NCI-H1092 treated with DMSO at 0.1 percent for 48 hours (cell line): ENCODE data around the gene SH2D2A.
"Not testable (repeated sequence)": the region's sequence is repeated elsewhere in the genome, so short reads cannot be mapped to it uniquely, and the experiment has no call there.

ENCODE experiments used
- DNase-seq: peaks from one replicate; lab custom pipeline; 2025; lab: John Stamatoyannopoulos, UW

The SH2D2A gene

DNA sequence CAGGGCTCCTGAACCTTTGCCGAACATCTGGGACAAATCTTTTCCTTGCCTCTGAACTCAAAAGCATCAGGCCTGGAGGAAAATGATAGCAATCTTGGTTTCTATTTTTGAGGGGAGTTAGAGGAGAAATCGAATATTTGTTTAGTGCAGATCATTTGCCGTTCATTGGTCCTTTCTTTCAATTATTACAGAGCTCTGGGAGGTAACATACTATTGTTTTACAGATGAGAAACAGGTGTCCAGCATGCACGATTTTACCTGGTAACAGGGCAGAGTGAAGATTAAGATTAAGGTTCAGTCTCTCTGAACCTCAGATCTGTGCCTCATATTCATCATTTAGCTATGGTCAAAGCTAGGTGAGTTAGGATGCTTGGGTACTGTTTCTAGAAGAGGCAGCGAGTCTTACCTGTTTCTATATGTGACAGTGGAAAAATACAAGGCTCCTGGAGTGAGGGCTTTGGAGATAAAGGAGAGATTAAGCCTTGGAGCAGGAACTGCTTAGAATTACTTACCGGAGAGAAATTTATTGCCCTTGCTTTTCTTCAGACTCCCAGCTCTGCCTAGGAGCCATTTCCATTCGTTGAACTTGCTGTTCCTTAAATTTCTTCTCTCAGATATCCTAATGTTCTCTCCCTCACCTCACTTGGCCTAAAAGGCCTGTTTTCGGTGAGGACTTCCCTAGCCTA, 47.9 kb downstream of the SH2D2A start:
- DNase-seq = no peak

DNA sequence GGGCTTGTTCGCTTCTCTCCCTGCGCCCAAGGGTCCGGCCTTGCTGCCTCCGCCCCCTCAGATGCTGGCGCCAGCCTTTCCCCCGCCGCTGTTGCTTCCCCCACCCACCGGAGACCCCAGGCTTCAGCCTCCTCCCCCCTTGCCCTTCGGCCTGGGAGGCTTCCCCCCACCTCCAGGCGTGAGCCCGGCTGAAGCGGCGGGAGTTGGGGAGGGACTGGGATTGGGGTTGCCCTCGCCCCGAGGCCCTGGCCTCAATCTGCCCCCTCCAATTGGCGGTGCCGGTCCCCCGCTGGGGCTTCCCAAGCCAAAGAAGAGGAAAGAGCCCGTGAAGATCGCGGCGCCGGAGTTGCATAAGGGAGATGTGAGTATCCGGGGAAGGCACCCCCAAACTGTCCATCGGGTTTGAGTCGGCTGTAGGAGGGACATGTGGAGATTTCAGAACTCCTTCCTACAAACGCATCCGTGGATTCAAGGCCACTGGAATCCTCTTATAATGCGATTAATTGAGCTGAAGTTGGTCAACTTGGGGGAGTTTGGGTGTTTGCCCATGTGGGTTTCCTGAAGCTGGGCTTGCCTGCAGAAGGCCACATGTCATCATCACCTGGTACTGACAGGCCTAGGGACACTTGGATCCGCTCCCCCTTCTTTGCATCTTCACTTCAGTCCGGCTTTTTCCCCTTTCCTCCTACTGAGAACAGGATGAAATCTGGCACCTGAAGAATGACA, 48.6 kb downstream of the SH2D2A start:
- DNase-seq = no peak

DNA sequence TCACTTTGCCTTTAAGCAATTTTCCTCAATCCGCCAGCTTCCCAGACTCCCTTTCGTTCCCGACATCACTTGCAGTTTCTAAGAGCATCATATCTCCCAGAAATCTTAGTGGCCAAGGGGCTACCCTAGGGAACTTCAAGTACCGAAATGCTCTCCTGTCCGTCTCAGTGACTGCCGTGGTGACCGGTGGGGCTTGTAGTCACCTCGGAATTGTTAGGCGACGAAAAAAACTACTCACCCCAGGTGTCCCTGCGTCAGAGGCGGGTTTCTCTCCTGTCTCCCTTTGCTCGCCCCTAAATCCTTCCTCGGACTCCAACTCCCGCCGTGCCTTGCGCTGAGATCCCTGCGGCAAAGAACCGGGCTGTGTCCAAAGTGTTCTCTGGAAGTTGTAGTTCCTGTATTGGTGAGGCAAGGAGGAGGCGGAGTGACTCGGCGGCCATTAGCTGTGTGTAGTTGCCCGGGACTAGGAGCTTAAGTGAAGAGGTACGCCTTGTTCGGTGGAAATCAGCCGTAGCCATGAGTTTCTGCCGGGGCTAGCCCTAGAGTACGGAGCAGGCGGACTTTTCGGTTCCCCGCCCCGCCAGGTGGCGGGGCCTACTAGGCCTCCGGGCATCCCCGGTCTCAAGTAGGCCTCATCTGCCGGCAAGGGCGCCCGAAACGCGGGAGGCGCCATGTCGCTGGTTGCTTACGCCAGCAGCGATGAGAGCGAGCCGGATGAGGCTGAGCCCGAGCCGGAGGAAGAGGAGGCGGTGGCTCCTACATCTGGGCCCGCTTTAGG, 49.4 kb downstream of the SH2D2A start, which contains the start of gene PRCC:
Gene PRCC, plus strand, starts transcription at position 435 of the 778 bp plus-strand sequence. Its CDS starts 237 bp downstream, at position 672.
- peak; percentile 100 for DNase-seq

DNA sequence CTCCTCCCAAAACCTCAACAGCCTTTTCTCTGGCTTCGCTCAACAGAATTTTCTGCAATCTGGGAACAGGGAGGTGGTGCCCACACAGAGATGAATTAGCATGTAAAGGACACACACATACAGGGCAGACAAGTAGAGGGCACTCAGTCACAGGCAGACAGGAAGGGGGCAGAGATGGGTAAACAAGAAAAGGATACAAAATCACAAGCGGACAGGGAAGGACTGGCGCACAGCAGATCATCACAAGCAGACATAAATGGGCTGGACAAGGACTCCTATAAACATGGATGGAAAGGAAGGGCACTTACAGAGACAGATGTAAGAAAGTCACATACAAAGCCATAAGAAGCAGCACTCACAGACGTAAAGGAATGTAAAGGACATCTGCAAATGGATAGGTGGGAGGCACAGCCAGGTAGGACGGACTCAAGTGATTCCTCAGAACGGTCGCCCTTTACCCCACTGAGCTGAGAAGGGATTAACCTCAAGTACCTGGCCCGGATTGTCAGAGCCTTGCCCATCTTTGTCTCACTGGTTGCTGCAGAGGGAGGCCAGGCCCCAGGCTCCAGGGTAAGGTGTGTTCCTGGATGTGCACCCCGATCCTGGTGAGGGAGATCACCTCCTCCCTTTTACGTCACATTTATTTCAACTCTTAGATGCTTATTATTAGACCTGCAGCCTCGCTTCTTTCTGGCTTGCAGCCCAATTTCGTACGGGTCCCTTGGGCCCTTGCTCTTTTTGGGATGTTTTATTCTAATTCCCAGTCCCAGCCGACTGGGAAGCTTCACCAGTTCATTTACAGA, 50.1 kb downstream of the SH2D2A start:
- peak; percentile 58 for DNase-seq

DNA sequence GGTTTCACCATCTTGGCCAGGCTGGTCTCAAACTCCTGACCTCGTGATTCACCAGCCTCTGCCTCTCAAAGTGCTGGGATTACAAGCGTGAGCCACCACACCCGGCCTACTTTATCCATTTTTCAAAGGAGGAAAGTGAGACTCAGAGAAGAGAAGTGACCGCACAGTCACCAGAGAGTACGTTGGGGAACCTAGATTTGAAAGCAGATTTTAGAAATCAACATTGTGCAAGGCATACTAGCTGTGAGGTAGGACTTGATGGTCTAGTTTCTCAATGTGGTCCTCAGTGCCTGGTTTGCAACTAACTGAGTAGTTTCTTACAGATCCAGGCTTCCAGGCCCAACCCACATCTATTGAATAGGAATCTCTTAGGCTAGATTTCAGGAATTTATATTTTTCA, 51.0 kb downstream of the SH2D2A start:
- DNase-seq = no peak

DNA sequence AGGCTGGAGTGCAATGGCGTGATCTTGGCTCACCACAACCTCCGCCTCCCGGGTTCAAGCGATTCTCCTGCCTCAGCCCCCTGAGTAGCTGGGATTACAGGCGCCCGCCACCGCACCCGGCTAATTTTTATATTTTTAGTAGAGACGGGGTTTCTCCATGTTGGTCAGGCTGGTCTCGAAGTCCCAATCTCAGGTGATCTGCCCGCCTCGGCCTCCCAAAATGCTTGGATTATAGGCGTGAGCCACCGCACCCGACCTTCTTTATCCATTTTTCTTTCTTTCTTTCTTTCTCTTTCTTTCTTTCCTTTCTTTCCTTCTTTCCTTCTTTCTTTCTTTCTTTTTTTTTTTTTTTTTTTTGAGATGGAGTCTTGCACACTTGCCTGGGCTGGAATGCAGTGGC, 51.5 kb downstream of the SH2D2A start:
- not testable (repeated sequence) for DNase-seq

DNA sequence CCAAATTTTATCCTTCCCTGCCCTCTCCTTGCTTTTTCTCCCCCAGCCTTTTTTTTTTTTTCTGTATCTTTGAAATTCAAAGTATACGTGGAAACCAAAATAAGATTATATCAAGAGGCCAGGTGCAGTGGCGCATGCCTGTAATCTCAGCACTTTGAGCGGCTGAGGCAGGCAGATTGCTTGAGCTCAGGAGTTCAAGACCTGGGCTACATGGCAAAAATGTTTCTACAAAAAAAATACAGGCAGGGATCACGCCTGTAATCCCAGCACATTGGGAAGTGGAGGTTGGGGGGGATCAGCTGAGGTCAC, 55.9 kb downstream of the SH2D2A start:
- DNase-seq = no peak

DNA sequence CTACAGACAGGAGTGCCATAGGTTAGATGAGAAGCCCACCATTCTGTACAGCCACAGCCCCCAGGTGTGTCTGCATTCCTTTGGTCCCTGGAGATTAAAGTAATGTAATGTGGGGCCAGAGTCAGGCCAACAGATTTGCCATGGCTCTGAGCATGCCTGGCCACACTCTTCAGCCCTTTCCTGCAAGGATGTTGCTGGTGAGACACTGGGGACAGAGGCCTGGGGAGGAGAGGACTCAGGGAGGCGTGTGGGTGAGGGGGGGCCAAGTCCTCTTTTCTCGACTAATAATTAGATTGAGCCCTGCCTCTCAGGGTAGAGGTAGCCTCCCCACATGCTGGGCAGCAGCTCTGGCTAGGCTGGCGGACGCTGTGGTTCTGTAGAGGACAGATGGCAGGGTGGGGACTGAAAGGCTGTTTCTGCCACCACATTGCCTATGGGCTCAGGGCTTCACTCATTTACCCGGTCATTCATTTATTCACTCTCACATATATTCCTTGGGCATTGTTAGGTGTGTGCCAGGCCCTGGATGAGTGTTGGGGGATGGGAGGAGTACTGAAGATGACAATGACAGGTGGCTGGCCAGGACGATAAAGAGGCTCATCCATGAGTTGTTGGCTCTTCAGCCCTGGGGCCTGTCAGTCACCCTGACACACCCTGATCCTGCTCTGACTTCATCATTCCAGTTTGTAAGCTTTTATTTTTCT, 56.4 kb downstream of the SH2D2A start:
- no peak for DNase-seq

DNA sequence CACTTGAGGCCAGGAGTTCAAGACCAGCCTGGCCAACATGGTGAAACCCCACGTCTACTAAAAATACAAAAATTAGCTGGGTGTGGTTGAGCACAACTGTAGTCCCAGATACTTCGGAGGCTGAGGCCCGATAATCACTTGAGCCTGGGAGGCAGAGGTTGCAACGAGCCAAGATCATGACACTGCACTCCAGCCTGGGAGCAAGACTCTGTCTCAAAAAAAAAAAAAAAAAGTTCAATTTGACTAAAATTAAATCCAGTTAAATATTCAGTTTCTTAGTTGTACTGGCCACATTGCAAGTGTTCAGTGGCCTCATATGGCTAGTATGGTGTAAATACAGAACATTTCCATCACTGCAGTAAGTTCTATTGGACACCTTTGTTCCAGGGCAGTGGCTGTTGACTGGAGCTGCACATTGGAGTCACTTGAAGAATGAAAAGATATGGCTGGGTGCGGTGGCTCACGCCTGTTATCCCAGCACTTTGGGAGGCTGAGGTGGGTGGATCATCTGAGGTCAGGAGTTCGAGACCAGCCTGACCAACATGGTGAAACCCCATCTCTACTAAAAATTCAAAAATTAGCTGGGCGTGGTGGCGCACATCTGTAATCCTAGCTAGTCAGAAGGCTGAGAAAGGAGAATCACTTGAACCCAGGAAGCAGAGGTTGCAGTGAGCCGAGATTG, 58.9 kb downstream of the SH2D2A start:
- DNase-seq = not testable (repeated sequence)

DNA sequence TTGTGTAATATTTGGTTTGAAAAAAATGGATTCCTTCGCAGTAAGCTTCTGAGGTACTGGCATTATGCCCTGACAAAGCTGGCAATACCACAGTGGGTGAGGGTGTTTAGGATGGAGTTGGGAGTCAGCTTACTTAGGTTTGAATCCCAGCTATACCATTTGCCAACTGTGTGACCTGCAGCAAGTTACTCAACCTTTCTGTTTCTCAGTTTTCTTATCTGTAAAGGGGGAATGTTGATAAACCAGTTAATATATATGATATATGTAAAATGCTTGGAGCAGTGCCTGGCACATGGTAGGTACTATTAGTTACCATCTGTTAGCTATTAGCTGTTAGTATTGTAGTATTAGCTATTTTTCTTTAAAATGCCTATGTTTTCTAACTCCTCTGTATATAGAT, 60.3 kb downstream of the SH2D2A start:
- DNase-seq = no peak
